Measurements from ENCODE around the gene TUSC7. TPM values are rescaled to one million over a fixed set of nuclear protein-coding genes. Genes with fewer than 3 reads are reported as not detected.

TUSC7 gene
- total RNA-seq = not detected

GRCh38 chr3:116709479-116709878 is at the start of gene TUSC7:
Gene TUSC7 (plus strand): TSS chr3:116709779.
- DNase-seq (ENCODE audit: low read depth in 2 of 3, low spot score in 2 of 3) = no peak

- DNase-seq (ENCODE audit: low read depth in 2 of 3, low spot score in 2 of 3) = no peak
Measured at GRCh38 chr3:116661196-116661595, 48.4 kb upstream of the TUSC7 start.

DNA sequence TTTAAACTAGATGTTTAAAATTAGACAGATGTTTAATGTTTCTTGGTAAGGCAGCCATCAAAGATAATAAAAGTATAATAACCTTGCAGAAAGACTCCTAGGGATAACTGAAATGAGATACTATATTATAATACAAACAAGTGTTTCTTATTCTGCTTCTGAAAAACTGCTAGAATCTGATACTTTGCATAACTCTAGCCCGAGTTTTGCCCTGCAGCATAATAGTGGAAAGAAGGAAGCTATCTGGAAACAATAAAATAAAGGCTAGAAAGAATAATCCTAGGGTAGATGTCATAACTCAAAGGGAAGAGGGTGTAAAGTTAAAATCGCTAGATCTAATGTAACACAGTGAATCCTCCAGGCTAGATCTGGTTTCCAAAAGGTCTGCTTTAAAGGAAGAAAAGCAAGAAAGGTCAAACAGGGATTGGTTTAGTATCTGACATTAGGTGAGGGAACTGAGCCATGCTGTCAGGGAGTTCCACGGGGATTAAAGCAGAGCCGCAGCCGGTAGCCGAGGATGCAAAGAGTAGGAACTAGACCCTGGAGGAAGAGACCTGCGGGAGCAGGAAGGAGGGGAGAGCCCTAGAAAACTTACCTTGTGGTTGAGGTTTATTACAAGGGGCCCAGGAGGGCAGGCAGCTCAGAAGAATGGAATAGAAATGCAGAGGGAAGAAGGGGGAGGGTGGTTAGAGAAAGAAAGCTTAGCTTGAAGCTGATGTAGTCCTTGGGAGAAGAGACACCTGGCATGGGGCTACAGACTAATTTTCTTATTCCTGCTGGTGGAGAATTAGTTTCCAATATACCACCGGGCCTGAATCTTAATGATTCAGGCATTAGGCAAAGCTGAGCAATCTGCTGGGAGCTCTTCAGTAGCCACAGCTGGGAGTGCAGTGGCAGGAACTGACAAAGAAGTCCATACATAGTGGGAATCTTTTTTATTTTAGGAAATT is 46.1 kb upstream of the TUSC7 start:
- no peak for DNase-seq (ENCODE audit: low read depth in 2 of 3, low spot score in 2 of 3)

- no peak for DNase-seq (ENCODE audit: low read depth in 2 of 3, low spot score in 2 of 3)
Measured at GRCh38 chr3:116667324-116667723, 42.3 kb upstream of the TUSC7 start.

DNA sequence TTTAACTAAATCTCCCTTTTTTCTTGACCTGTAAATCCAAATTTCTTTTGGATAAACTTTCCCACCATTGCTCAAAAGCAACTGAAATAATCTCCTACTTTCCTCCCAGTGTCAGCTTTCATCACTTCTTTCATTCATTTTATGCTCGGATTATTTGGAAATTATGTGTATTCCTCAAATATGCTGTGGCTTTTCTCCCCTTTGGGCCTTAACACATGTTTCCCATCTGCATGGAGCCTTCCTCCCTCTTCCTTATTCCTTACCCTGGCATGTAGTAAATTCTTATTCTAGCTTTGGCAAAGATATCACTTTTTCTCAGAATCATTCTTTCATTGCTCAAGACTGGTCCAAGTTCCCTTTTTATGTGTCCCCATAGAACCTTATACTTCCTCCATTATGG is 41.8 kb upstream of the TUSC7 start:
- DNase-seq (ENCODE audit: low read depth in 2 of 3, low spot score in 2 of 3) = no peak

DNA sequence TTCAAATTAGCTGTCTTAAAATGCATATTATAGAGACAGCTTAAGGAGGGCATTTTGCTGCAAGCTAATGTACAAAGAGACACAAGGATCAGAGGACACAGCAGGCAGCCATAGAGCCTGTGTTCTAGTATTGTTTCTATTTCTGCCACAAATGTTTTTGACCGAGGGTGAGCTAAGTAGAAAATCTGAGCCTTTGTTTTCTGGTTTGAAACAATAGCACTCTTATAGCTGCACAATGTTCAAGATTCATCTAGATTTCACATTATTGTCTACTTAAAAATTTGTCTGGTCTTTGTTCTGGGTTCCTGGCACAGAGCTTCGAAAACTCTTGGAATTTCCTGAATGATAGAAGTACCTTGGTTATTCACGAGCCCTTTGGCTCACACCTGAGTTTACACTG is 40.0 kb upstream of the TUSC7 start:
- no peak for DNase-seq (ENCODE audit: low read depth in 2 of 3, low spot score in 2 of 3)

- no peak for DNase-seq (ENCODE audit: low read depth in 2 of 3, low spot score in 2 of 3)
Measured at GRCh38 chr3:116671151-116671550, 38.4 kb upstream of the TUSC7 start.

GRCh38 chr3:116678853-116679252 is 30.7 kb upstream of the TUSC7 start:
- DNase-seq (ENCODE audit: low read depth in 2 of 3, low spot score in 2 of 3) = no peak

DNA sequence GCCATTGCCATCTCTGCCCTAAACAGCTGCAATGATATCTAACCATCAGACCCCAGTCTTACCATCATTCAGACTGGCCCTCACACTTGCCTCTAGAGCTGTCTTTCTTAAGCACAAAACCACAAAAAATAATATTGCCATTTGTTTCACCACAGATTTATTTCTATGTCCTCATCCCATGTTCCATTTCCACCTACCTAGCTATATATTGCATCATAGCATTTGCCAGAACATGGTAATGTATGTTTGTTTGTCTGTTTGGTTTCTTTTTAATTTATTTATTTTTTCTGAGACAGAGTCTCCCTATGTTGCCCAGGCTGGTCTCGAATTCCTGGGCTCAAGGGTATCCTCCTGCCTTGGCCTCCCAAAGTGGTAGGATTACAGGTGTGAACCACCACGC is 18.5 kb upstream of the TUSC7 start:
- DNase-seq (ENCODE audit: low read depth in 2 of 3, low spot score in 2 of 3) = no peak

DNA sequence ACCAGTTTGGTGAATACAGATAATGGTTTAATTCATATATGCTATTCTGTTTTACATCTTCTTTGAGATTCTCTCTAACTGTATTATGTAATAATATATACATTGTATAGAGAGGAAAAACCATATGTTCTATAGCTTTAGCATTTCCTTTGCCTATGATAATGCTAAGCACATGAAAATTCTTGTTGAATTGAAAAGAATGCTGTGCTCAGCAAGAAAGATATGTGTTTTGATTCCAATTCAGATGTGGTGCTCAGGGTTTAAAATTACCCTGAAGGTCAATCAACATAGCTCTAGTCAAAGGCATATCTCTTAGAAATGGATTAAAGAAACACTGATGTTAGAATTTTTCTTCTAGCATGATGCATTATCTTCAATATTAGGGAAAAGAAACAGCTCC is 8.5 kb upstream of the TUSC7 start:
- no peak for DNase-seq (ENCODE audit: low read depth in 2 of 3, low spot score in 2 of 3)

GRCh38 chr3:116702334-116702733 is 7.2 kb upstream of the TUSC7 start:
- no peak for DNase-seq (ENCODE audit: low read depth in 2 of 3, low spot score in 2 of 3)

- DNase-seq (ENCODE audit: low read depth in 2 of 3, low spot score in 2 of 3) = no peak
Measured at GRCh38 chr3:116707531-116707930, 2.0 kb upstream of the TUSC7 start.

GRCh38 chr3:116716490-116716889 is 6.9 kb downstream of the TUSC7 start:
- DNase-seq (ENCODE audit: low read depth in 2 of 3, low spot score in 2 of 3) = no peak

GRCh38 chr3:116717566-116717965 is 8.0 kb downstream of the TUSC7 start:
- no peak for DNase-seq (ENCODE audit: low read depth in 2 of 3, low spot score in 2 of 3)

- DNase-seq (ENCODE audit: low read depth in 2 of 3, low spot score in 2 of 3) = no peak
Measured at GRCh38 chr3:116728454-116728853, 18.9 kb downstream of the TUSC7 start.

DNA sequence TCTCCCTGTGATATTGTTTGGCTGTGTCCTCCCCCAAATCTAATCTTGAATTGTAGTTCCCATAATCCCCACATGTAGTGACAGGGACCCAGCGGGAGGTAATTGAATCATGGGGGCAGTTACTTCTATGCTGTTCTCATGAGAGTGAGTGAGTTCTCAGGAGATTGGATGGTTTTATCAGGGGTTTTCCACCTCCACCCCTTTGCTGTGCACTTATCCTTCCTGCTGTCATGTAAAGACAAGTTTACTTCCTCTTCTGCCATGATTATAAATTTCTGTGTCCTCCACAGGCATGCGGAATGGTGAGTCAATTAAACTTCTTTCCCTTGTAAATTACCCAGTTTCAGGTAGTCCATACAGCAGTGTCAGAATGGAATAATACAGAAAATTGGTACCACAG is 24.7 kb downstream of the TUSC7 start:
- DNase-seq (ENCODE audit: low read depth in 2 of 3, low spot score in 2 of 3) = no peak

DNA sequence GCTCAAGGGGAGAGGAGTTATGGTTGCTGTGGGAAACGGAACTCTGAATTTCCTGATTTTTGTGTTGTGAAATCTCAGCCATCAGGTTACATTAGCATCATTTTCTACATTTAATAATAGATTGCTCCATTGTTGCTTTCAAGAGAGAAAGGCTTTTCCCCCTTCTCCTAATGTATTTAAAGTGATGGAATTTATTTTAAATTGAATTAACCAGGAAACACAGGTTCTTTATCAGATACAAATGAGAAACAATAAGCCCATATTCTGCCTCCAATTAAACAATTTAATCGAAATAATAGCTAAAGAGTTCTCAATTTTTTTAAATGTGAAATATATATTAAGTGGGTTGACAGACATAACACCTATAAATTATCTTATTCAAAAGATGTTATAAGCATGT is 30.1 kb downstream of the TUSC7 start:
- no peak for DNase-seq (ENCODE audit: low read depth in 2 of 3, low spot score in 2 of 3)

DNA sequence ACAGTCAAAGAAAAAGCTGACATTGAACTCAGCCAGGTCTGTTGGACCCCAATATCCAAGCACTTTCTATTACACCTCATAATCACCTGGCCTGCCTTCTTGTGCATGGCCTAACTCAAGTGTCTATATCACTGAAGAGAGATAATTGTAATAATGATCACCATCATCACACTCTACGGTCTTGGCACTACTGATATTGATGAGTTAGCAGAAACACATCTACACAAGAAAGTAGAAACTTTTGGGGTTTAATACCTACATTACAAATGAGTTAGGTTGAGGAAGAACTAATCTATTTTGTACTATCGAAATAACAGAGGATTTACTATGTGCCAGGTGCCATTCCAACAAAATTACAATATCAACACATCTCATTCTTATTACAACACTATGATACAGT is 30.7 kb downstream of the TUSC7 start:
- no peak for DNase-seq (ENCODE audit: low read depth in 2 of 3, low spot score in 2 of 3)

GRCh38 chr3:116741467-116741866 is 31.9 kb downstream of the TUSC7 start:
- no peak for DNase-seq (ENCODE audit: low read depth in 2 of 3, low spot score in 2 of 3)

DNA sequence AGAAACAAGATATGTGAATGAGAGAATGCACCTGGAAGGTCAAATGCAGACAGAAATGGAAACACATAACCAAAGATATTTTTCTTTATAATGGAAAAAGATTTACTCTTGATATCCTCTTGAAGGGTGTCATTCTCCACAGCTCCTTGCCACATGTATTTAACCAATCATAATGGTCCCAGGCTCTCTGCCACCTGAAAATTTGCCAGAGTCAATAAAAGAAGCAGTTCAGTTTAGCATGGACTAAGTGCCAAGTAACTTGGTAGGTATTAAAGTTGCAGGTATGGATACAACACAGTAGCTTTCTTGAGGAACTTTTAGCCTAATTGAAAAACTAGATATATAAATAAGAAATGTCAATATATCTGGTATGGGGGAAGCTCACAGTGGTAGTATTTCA is 33.5 kb downstream of the TUSC7 start:
- no peak for DNase-seq (ENCODE audit: low read depth in 2 of 3, low spot score in 2 of 3)

GRCh38 chr3:116749388-116749787 is 39.8 kb downstream of the TUSC7 start:
- DNase-seq (ENCODE audit: low read depth in 2 of 3, low spot score in 2 of 3) = no peak

GRCh38 chr3:116757315-116757714 is 47.7 kb downstream of the TUSC7 start:
- no peak for DNase-seq (ENCODE audit: low read depth in 2 of 3, low spot score in 2 of 3)

- DNase-seq (ENCODE audit: low read depth in 2 of 3, low spot score in 2 of 3) = no peak
Measured at GRCh38 chr3:116759316-116759715, 49.7 kb downstream of the TUSC7 start.
